Osteocyte (in vitro differentiated cells): ENCODE measurements around the gene MPDZ. TPM values are rescaled to one million over a fixed set of nuclear protein-coding genes. Genes with fewer than 3 reads are reported as not detected.

Experiments used
- DNase-seq: peaks from one replicate; pipeline ENCODE4 v3.0.0; 2021; ENCODE audit warnings: mixed read lengths; ENCODE audit not compliant: unreplicated experiment; ENCODE audit errors: extremely low spot score
- H3K27ac Mint-ChIP-seq: one replicate; pipeline ENCODE4 v1.8.0; 2021; ENCODE audit warnings: mild to moderate bottlenecking, mixed read lengths; ENCODE audit not compliant: unreplicated experiment
- H3K27me3 Mint-ChIP-seq: one replicate; pipeline ENCODE4 v1.8.0; 2021; ENCODE audit warnings: mixed read lengths; ENCODE audit not compliant: unreplicated experiment
- H3K36me3 Mint-ChIP-seq: one replicate; pipeline ENCODE4 v1.8.0; 2021; ENCODE audit warnings: mixed read lengths; ENCODE audit not compliant: unreplicated experiment
- H3K4me1 Mint-ChIP-seq: one replicate; pipeline ENCODE4 v1.8.0; 2021; ENCODE audit warnings: mixed read lengths; ENCODE audit not compliant: unreplicated experiment
- H3K4me3 Mint-ChIP-seq: one replicate; pipeline ENCODE4 v1.8.0; 2021; ENCODE audit warnings: mild to moderate bottlenecking, moderate library complexity, mixed read lengths; ENCODE audit not compliant: unreplicated experiment
- H3K9me3 Mint-ChIP-seq: one replicate; pipeline ENCODE4 v1.8.0; 2021; ENCODE audit warnings: mixed read lengths; ENCODE audit not compliant: unreplicated experiment
- total RNA-seq: library from RNA; stranded (reverse); gene quantifications from 2 replicates; pipeline ENCODE4 v1.2.1, GENCODE V29; 2021
- TF ChIP-seq, protein P1 (sequence below): fragments of 200-600 bp; sonication (generic); IDR thresholded peaks from 2 replicates; pipeline ENCODE4 v1.5.0; 2021; ENCODE audit warnings: antibody characterized with exemption, mild to moderate bottlenecking, moderate library complexity

MPDZ gene
- total RNA-seq, 1 donor from 2014 or later: 51.9 TPM

DNA sequence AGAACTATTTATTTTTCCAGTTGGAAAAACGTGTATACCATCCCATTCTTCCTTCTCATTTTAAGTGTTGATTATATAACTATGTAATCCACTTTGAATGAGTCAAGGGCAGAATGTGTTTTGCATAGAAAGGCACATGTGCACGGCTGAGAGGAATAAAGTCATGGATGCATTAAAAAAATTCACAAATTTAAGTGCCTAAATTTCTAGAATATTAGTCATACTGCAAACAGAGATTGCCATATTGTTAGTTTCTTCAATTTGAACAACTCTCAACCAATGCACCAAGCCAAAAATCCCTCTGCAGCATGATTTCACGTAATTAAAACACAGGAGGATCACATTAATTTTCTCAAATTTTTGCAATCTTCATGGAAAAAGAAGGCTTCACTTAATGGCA, 166.3 kb downstream of the MPDZ start:
- DNase-seq: no peak

DNA sequence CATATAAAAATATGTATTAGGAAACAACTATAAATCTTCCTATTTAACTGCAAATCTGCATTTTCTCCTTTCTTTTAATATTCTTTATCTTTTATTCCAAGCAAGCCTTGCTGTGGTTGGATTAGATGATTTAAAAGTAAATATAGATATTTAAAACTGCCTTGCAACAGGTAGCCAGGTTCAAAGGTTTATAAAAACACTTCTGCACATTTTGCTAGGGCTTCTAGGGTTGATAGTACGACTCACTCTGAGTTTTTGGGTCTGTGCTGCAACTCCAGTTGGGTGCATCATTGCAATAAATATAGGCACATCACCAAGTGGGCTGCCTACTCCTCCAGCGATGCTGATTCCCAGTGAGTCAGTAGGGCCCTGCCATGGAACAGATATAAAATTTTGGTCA, 167.7 kb downstream of the MPDZ start:
- no peak for DNase-seq
- Mint-ChIP-seq H3K4me3 (no peak overlapping the region), H3K9me3 (no peaks in the 10 kb centered on the region), H3K4me1 (peaks cover 13% of the 10 kb centered on the region), H3K27ac (no peak overlapping the region), H3K27me3 (no peaks in the 10 kb centered on the region), H3K36me3 (peaks cover 43% of the 10 kb centered on the region)
- TF ChIP-seq, protein P1, sequence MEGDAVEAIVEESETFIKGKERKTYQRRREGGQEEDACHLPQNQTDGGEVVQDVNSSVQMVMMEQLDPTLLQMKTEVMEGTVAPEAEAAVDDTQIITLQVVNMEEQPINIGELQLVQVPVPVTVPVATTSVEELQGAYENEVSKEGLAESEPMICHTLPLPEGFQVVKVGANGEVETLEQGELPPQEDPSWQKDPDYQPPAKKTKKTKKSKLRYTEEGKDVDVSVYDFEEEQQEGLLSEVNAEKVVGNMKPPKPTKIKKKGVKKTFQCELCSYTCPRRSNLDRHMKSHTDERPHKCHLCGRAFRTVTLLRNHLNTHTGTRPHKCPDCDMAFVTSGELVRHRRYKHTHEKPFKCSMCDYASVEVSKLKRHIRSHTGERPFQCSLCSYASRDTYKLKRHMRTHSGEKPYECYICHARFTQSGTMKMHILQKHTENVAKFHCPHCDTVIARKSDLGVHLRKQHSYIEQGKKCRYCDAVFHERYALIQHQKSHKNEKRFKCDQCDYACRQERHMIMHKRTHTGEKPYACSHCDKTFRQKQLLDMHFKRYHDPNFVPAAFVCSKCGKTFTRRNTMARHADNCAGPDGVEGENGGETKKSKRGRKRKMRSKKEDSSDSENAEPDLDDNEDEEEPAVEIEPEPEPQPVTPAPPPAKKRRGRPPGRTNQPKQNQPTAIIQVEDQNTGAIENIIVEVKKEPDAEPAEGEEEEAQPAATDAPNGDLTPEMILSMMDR: no peak

More for the DNA sequence above, 166.3 kb downstream of the MPDZ start:
- H3K4me3 Mint-ChIP-seq: no peak overlapping the region
- H3K27ac Mint-ChIP-seq: no peak overlapping the region
- TF ChIP-seq, protein P1: no peak
- H3K4me1 Mint-ChIP-seq: peaks cover 13% of the 10 kb centered on the region
- H3K36me3 Mint-ChIP-seq: peaks cover 37% of the 10 kb centered on the region
- no peaks in the 10 kb centered on the region for H3K9me3 Mint-ChIP-seq
- no peaks in the 10 kb centered on the region for H3K27me3 Mint-ChIP-seq

DNA sequence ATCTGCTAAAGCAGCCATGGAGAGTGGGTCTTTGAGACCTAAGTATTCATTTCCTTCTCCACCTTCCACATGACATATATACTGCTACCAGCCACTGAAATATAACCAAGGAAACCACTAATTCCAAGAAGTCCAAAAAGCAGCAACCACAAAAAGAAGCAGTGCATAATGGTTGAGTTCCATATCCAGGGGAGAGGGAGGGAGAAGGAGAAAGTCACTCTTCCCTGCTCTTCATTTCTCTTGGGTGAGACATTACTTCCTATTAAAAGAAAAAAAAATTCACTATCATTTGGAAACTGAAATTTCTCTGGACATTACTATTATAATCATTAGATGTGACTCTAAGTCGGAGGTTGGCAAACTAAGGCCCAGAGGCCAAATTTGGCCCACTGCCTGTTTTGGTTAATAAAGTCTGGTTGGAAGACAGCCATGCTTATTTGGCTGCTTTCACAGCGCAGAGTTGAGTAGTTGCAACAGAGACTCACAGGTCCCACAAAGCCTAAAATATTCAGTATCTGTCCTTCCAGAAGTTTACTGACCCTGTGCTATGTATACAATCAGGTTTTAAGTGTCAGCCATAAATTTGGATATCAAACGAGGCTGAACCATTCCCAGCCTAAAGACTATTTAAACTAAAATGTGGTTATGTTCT, 168.6 kb downstream of the MPDZ start:
- TF ChIP-seq, protein P1: no peak
- no peak overlapping the region for H3K4me3 Mint-ChIP-seq
- DNase-seq: no peak
- no peaks in the 10 kb centered on the region for H3K27me3 Mint-ChIP-seq
- no peaks in the 10 kb centered on the region for H3K9me3 Mint-ChIP-seq
- peaks cover 50% of the 10 kb centered on the region for H3K36me3 Mint-ChIP-seq
- H3K27ac Mint-ChIP-seq: no peak overlapping the region
- H3K4me1 Mint-ChIP-seq: peaks cover 13% of the 10 kb centered on the region

DNA sequence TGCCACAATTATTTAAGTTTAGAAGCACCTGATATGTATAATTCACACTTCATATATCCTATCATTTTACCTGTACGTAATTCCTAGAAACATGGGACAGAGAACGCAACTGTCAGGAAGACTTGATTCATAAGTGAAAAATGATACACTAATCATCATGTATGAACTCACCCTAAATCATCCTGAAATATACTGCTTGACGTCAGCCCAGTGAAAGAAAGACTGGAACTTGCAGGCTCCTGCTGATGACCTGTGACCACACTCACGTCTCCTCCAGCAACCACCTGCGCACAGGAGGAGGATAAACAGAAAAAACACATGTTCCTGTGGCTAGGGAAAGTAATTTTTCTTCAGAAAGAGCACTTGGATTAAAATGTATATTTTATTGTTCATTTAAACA, 169.7 kb downstream of the MPDZ start:
- no peak for DNase-seq
- Mint-ChIP-seq H3K9me3 (no peaks in the 10 kb centered on the region), H3K4me1 (peaks cover 13% of the 10 kb centered on the region), H3K4me3 (no peak overlapping the region), H3K36me3 (peaks cover 55% of the 10 kb centered on the region), H3K27me3 (no peaks in the 10 kb centered on the region), H3K27ac (no peak overlapping the region)
- TF ChIP-seq, protein P1: no peak

DNA sequence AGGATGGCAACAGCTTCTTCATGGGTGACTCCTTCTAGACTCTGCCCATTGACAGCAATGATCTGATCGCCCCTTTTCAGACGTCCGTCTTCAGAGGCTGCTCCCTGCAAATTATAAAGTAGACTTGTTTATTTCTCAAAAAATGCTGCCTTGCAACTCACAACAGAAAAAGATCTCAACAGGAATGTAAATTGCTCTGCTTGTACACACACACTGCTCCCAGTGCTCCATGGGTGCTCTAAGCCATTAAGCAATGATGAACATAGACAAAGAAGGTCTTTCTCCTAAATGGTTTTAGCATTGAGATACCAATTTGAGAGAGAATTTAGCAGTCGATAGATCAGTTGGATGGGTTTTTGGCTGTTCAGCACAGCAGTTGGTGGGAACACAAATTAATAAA, 172.5 kb downstream of the MPDZ start:
- Mint-ChIP-seq H3K4me1 (peaks cover 4% of the 10 kb centered on the region), H3K27ac (no peak overlapping the region)

More for the DNA sequence above, 172.5 kb downstream of the MPDZ start:
- H3K36me3 Mint-ChIP-seq: peaks cover 54% of the 10 kb centered on the region
- TF ChIP-seq, protein P1: no peak
- no peak for DNase-seq
- H3K9me3 Mint-ChIP-seq: no peaks in the 10 kb centered on the region
- no peak overlapping the region for H3K4me3 Mint-ChIP-seq
- no peaks in the 10 kb centered on the region for H3K27me3 Mint-ChIP-seq
